ENCODE data around the gene OR51S1.

Gene OR51S1, protein sequence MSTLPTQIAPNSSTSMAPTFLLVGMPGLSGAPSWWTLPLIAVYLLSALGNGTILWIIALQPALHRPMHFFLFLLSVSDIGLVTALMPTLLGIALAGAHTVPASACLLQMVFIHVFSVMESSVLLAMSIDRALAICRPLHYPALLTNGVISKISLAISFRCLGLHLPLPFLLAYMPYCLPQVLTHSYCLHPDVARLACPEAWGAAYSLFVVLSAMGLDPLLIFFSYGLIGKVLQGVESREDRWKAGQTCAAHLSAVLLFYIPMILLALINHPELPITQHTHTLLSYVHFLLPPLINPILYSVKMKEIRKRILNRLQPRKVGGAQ

DNA sequence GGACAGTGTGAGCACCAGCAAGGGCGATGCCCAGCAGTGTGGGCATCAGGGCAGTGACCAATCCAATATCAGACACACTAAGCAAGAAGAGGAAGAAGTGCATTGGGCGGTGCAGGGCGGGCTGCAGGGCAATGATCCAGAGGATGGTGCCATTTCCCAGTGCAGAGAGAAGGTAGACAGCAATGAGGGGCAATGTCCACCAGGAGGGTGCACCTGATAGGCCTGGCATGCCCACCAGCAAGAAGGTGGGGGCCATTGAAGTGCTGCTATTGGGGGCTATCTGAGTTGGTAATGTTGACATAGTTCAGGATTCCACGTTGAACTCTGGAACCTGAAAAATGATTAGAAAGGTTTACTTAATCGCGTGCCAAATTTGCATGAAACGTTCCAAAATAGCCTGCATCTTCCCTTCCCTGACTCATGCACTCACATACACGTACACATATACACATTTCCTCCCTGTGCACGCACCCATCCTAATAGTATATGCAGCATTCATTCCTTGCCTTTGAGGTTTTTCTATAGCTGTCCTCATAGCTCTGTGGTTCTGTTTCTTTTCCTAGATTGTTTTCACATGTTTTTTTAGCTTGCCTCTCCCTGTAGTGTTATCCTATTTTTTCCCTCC, at the start of gene OR51S1:
TSS of gene OR51S1 (minus strand) at position 301 of the 625 bp plus-strand sequence. CDS start at position 301, 0 bp downstream.
- TF ChIP-seq, protein P1, sequence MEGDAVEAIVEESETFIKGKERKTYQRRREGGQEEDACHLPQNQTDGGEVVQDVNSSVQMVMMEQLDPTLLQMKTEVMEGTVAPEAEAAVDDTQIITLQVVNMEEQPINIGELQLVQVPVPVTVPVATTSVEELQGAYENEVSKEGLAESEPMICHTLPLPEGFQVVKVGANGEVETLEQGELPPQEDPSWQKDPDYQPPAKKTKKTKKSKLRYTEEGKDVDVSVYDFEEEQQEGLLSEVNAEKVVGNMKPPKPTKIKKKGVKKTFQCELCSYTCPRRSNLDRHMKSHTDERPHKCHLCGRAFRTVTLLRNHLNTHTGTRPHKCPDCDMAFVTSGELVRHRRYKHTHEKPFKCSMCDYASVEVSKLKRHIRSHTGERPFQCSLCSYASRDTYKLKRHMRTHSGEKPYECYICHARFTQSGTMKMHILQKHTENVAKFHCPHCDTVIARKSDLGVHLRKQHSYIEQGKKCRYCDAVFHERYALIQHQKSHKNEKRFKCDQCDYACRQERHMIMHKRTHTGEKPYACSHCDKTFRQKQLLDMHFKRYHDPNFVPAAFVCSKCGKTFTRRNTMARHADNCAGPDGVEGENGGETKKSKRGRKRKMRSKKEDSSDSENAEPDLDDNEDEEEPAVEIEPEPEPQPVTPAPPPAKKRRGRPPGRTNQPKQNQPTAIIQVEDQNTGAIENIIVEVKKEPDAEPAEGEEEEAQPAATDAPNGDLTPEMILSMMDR (IDR thresholded peaks at IDR 0.05; ENCODE audit: low read depth, low read length), result no peak
- no peak within 1 kb of the TSS for H3K4me3 ChIP-seq (ENCODE audit: low read depth, low read length)

DNA sequence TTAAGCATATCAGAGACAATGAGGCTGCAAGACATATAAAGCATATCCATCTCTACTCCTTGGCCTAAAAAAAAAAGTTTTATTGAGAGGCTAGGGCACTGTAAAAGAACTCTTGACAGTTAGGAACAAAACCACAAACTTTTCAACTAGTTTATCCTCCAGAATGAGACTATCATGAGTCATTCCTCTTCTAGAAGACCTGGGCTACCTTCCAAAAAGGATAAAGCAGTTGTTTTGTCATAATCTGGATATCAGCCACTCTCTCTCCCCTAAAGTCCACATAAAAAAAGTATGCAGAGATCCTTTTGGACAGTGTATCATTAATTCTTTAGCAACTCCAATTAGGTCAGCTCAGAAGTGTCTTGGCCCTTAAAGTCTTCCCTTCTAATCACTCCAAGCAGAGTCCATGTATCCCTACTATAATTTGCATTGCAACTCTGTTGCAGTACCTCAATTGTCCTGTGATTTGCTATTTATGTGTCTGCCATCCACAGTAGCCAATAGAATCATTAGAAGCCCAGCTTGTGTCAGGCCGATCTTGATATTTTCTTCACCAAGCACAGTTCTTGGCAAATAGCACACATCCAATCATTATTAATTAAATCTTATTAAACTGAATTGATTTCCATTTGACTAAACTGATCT, 43.1 kb upstream of the OR51S1 start:
- H3K4me3 ChIP-seq (ENCODE audit: low read depth, low read length), result no peak overlapping the region
- TF ChIP-seq, protein P1 (IDR thresholded peaks at IDR 0.05; ENCODE audit: low read depth, low read length), result peak; percentile 9; the same call in 1 of the 2 replicates

DNA sequence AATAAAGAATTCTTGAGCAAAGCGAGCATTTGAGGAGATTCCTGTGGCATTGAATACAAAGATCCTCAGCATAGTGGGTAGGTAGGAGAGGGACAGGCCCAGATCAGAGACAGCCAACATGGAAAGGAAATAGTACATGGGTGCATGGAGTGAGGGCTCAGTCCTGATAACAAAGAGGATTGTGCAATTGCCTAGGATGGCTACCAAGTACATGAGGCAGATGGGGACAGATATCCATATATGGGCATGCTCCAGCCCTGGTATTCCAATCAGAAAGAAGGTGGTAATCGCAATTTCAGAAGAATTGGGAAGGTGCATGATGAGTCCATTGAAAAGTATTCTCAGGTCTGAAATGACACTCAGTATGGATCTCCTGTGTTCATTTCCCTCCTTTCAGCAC, 41.3 kb upstream of the OR51S1 start:
- TF ChIP-seq, protein P1 (IDR thresholded peaks at IDR 0.05; ENCODE audit: low read depth, low read length), result no peak
- no peak overlapping the region for H3K4me3 ChIP-seq (ENCODE audit: low read depth, low read length)

DNA sequence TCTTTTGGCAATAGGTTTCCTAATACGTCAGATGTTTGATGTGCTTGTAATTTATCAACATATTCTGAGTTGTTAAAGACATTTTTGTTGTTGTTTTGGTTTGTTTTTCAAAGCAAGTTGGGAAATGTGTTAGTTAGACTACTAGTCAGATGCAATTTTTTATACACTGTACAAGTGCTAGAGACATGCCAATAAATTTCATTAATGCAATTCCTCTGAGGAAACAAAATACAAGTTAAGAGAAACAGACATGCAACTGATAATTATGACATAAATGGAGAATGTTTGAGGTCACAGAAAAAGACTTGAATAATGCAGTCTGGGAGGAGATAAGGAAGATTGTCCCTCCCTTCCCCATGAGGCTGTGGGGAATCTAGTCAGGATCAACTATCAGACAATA, 38.6 kb upstream of the OR51S1 start:
- H3K4me3 ChIP-seq (ENCODE audit: low read depth, low read length), result no peak overlapping the region
- TF ChIP-seq, protein P1 (IDR thresholded peaks at IDR 0.05; ENCODE audit: low read depth, low read length), result no peak

DNA sequence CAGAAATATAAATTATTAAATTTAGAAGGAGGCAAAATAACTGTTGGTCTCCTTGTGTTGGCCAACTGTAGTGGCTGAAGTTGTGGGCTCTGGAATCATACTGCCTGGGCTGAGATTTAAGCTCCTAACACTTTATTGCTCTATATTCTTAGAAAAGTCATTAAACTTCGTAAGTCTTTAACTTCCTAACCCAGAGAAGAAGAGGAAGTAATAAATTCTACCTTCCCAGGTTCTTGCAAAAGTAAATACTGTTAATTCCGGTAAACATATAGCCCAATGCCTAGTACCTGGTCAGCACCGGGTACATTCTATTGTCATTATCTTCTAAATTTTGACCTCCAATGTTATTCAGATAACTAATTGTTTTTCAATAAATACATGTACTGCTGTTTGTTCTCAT, 37.2 kb upstream of the OR51S1 start:
- no peak overlapping the region for H3K4me3 ChIP-seq (ENCODE audit: low read depth, low read length)
- TF ChIP-seq, protein P1 (IDR thresholded peaks at IDR 0.05; ENCODE audit: low read depth, low read length), result no peak

DNA sequence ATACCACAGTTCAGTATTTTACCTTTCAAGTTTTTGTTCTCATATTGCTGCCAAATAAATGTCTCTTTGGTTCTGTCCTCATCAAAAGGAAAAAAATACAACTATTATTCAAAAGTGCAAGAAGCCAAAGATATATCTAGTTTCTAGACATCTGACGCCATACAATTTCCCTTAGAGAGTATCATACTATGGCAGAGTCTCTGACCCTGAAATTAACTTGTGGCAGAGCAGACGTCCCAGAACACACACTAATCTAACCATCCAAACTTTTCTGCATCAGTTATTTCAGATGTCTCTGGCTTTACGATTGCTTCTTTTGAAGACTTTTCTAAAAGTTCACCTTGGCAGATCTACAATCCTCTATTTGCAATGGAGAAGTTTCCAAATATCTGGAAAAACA, 35.4 kb upstream of the OR51S1 start:
- TF ChIP-seq, protein P1 (IDR thresholded peaks at IDR 0.05; ENCODE audit: low read depth, low read length), result no peak
- H3K4me3 ChIP-seq (ENCODE audit: low read depth, low read length), result no peak overlapping the region

DNA sequence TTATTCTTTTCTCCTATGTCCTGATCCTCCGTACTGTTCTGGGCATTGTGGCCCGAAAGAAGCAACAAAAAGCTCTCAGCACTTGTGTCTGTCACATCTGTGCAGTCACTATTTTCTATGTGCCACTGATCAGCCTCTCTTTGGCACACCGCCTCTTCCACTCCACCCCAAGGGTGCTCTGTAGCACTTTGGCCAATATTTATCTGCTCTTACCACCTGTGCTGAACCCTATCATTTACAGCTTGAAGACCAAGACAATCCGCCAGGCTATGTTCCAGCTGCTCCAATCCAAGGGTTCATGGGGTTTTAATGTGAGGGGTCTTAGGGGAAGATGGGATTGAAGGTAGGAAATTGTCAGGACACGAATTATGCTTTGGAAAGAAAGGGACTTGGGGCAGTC, 33.5 kb upstream of the OR51S1 start:
- H3K4me3 ChIP-seq (ENCODE audit: low read depth, low read length), result no peak overlapping the region
- TF ChIP-seq, protein P1 (IDR thresholded peaks at IDR 0.05; ENCODE audit: low read depth, low read length), result no peak
